HG02870 (cell line): Measurements from ENCODE around the gene LTA4H.

ENCODE experiments used
- ATAC-seq: cut with Tn5 transposase; IDR thresholded peaks from one replicate; pipeline ENCODE4 v1.9.1; 2021; ENCODE audit warnings: mild to moderate bottlenecking, moderate library complexity; ENCODE audit not compliant: unreplicated experiment

LTA4H gene

GRCh38 chr12:96036765-96037455 is 1.5 kb upstream of the LTA4H start:
- ATAC-seq = no peak

- ATAC-seq = no peak
Observed at GRCh38 chr12:96034621-96035282, 635 bp downstream of the LTA4H start.

- no peak for ATAC-seq
Observed at GRCh38 chr12:96033549-96034389, 1.6 kb downstream of the LTA4H start.

- ATAC-seq = no peak
Observed at GRCh38 chr12:96029826-96030225, 5.6 kb downstream of the LTA4H start.

- ATAC-seq = no peak
Observed at GRCh38 chr12:96028538-96028937, 6.8 kb downstream of the LTA4H start.

GRCh38 chr12:96026331-96026730 is 9.1 kb downstream of the LTA4H start:
- ATAC-seq = no peak

- no peak for ATAC-seq
Observed at GRCh38 chr12:96025518-96025917, 9.9 kb downstream of the LTA4H start.

- ATAC-seq = peak; percentile 95
Observed at GRCh38 chr12:96020314-96021003, 14.9 kb downstream of the LTA4H start.

- ATAC-seq = no peak
Observed at GRCh38 chr12:96015672-96016071, 19.7 kb downstream of the LTA4H start.

- no peak for ATAC-seq
Observed at GRCh38 chr12:96014943-96015599, 20.3 kb downstream of the LTA4H start.

- ATAC-seq = no peak
Observed at GRCh38 chr12:96007729-96008128, 27.7 kb downstream of the LTA4H start.

GRCh38 chr12:96006727-96007126 is 28.7 kb downstream of the LTA4H start:
- no peak for ATAC-seq

GRCh38 chr12:96000858-96001257 is 34.5 kb downstream of the LTA4H start:
- ATAC-seq = no peak

GRCh38 chr12:95999484-95999883 is 35.9 kb downstream of the LTA4H start:
- no peak for ATAC-seq

- peak; percentile 94 for ATAC-seq
Observed at GRCh38 chr12:95998611-95999286, 36.6 kb downstream of the LTA4H start.

GRCh38 chr12:95997911-95998510 is 37.4 kb downstream of the LTA4H start:
- ATAC-seq = no peak

- no peak for ATAC-seq
Observed at GRCh38 chr12:95997276-95997675, 38.1 kb downstream of the LTA4H start.

- ATAC-seq = no peak
Observed at GRCh38 chr12:95996034-95996658, 39.2 kb downstream of the LTA4H start, which contains the start of gene HAL. HAL (minus strand) TSS chr12:95996344; CDS start chr12:95995910, 434 bp downstream.
